ENCODE data around the gene RAVER2.

DNA sequence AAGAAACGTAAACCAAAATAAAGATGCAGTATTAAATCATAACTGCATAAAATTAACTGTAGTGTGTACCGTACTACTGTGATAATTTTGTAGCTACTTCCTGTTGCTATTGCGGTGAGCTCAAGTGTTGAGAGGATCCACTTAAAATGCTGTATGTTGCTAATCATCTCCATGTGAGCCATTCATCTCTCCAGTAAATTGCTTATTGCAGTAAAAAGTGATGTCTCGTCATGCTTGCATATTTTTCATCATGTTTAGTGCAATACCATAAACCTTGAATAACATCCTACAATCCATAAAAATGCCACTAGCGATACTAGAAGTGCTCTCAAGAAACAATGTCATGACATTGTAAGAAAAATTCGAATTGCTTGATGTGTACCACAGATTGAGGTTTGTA, 66.3 kb downstream of the RAVER2 start:
- TF ChIP-seq, protein P1, sequence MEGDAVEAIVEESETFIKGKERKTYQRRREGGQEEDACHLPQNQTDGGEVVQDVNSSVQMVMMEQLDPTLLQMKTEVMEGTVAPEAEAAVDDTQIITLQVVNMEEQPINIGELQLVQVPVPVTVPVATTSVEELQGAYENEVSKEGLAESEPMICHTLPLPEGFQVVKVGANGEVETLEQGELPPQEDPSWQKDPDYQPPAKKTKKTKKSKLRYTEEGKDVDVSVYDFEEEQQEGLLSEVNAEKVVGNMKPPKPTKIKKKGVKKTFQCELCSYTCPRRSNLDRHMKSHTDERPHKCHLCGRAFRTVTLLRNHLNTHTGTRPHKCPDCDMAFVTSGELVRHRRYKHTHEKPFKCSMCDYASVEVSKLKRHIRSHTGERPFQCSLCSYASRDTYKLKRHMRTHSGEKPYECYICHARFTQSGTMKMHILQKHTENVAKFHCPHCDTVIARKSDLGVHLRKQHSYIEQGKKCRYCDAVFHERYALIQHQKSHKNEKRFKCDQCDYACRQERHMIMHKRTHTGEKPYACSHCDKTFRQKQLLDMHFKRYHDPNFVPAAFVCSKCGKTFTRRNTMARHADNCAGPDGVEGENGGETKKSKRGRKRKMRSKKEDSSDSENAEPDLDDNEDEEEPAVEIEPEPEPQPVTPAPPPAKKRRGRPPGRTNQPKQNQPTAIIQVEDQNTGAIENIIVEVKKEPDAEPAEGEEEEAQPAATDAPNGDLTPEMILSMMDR (conservative IDR thresholded peaks at IDR 0.05; ENCODE audit: low read length): no peak
- no peak for TF ChIP-seq EZH2phosphoT487 (IDR thresholded peaks at IDR 0.05; ENCODE audit: borderline replicate concordance, low read depth, low read length)
